HepG2 (cell line): ENCODE results near the gene EGFLAM. TPM values are rescaled to one million over a fixed set of nuclear protein-coding genes. Genes with fewer than 3 reads are reported as not detected.
A peak's percentile ranks its signal among the peaks of the same experiment; 100 is the strongest.

ENCODE experiments used
- ATAC-seq: fragments of 200-7000 bp; cut with Tn5 transposase; 3 replicates; pipeline ENCODE4 v1.9.1; 2020; ENCODE audit warnings: mild to moderate bottlenecking, moderate library complexity
- BruUV-seq: library from RNA; stranded (reverse); fragments of 400-500 nt; replicated peaks from 2 replicates; lab custom pipeline; 2021; lab: Mats Ljungman, UMichigan
- CTCF ChIA-PET: fragments of 300-600 bp; formaldehyde crosslinking; extraction: SDS; loops from one replicate; lab custom pipeline; 2021; ENCODE audit warnings: low total read pairs, inconsistent platforms, low intra/inter-chr PET ratio; lab: Yijun Ruan, JAX
- POLR2A ChIA-PET: fragments of 350-600 bp; sonication (Branson Sonifier 250); formaldehyde crosslinking; loops from one replicate; lab custom pipeline; 2020; ENCODE audit warnings: antibody characterized with exemption, inconsistent platforms; lab: Yijun Ruan, JAX
- DNase-seq: peaks from one replicate; pipeline ENCODE4 v3.0.0-alpha.2; 2015; ENCODE audit warnings: low spot score
- FAIRE-seq: peaks from 3 replicates; lab custom pipeline; 2011; peaks lifted over from hg19 to GRCh38; lab: Jason Lieb, UNC
- H2AFZ ChIP-seq: one replicate; pipeline ENCODE4 v1.6.1; 2011; ENCODE audit warnings: low read length, inconsistent platforms
- H3K27ac ChIP-seq: fragments of 300-600 bp; 3 replicates; pipeline ENCODE4 v1.8.0; 2011; ENCODE audit warnings: mixed run types, mild to moderate bottlenecking, mixed read lengths, low read length, inconsistent platforms; ENCODE audit not compliant: insufficient read depth; ENCODE audit errors: extremely low read length
- H3K27me3 ChIP-seq, 2 experiments: fragments of 200-600 bp in 1 of 2; 2 replicates in 1 of 2; 3 replicates in 1 of 2; pipeline versions ENCODE4 v1.6.0 to v1.8.0; 2011; ENCODE audit warnings: low read length in 2 of 2, mild to moderate bottlenecking in 2 of 2, moderate library complexity in 2 of 2, inconsistent platforms in 1 of 2; ENCODE audit not compliant: insufficient read depth in 2 of 2, control insufficient read depth in 1 of 2
- H3K36me3 ChIP-seq, 2 experiments: fragments of 200-600 bp in 1 of 2; replicated peaks in 1 of 2; 2 replicates in 1 of 2; 3 replicates in 1 of 2; pipeline versions ENCODE4 v1.5.1 to v1.8.0; 2011; ENCODE audit warnings: low read length in 2 of 2, inconsistent platforms in 1 of 2; ENCODE audit not compliant: insufficient read depth in 2 of 2, control insufficient read depth in 1 of 2
- H3K4me1 ChIP-seq: 2 replicates; pipeline ENCODE4 v1.5.1; 2012; ENCODE audit warnings: low read length, inconsistent platforms; ENCODE audit not compliant: insufficient read depth
- H3K4me2 ChIP-seq: 2 replicates; pipeline ENCODE4 v1.6.0; 2011; ENCODE audit warnings: low read depth, low read length, inconsistent platforms
- H3K4me3 ChIP-seq, 3 experiments: fragments of 200-600 bp in 1 of 3; sonication (generic), shearing (Covaris generic) in 1 of 3; replicated peaks in 1 of 3; 2 replicates each; pipeline ENCODE4 v1.5.1; 2011 to 2016; ENCODE audit warnings: low read length in 3 of 3, inconsistent platforms in 2 of 3, low read depth in 2 of 3, mild to moderate bottlenecking in 2 of 3, control low read depth in 1 of 3, mixed read lengths in 1 of 3; ENCODE audit not compliant: insufficient read depth in 1 of 3
- H3K79me2 ChIP-seq: one replicate; pipeline ENCODE4 v1.6.1; 2011; ENCODE audit warnings: low read length, inconsistent platforms; ENCODE audit not compliant: insufficient read depth
- H3K9ac ChIP-seq: 2 replicates; pipeline ENCODE4 v1.6.0; 2011; ENCODE audit warnings: mild to moderate bottlenecking, low read depth, low read length, inconsistent platforms; ENCODE audit not compliant: insufficient read depth
- H3K9me3 ChIP-seq: 2 replicates; pipeline ENCODE4 v1.5.1; 2012; ENCODE audit warnings: mild to moderate bottlenecking, low read length
- H4K20me1 ChIP-seq: 2 replicates; pipeline ENCODE4 v1.6.0; 2011; ENCODE audit warnings: inconsistent platforms, mild to moderate bottlenecking, low read length, moderate library complexity; ENCODE audit not compliant: insufficient read depth
- GABPB1 ChIP-seq: IDR thresholded peaks from 2 replicates; pipeline ENCODE4 v1.6.1; 2016; ENCODE audit warnings: mild to moderate bottlenecking, missing genetic modification reagents, moderate library complexity, missing compliant biosample characterization
- HOXA3 ChIP-seq: sonication (generic); formaldehyde crosslinking; IDR thresholded peaks from 2 replicates; pipeline ENCODE4 v1.5.0; 2020; ENCODE audit warnings: missing genetic modification reagents
- HOXA5 ChIP-seq: sonication (generic); formaldehyde crosslinking; IDR thresholded peaks from 2 replicates; pipeline ENCODE4 v1.4.0; 2020; ENCODE audit warnings: missing genetic modification reagents
- MAF1 ChIP-seq: sonication (generic); formaldehyde crosslinking; IDR thresholded peaks from 2 replicates; pipeline ENCODE4 v1.5.0; 2020; ENCODE audit warnings: missing genetic modification reagents, borderline replicate concordance
- MEF2D ChIP-seq: sonication (generic); formaldehyde crosslinking; IDR thresholded peaks from 2 replicates; pipeline ENCODE4 v1.5.1; 2020; ENCODE audit warnings: mild to moderate bottlenecking, missing genetic modification reagents
- TP53 ChIP-seq: sonication (generic); formaldehyde crosslinking; conservative IDR thresholded peaks from 2 replicates; pipeline ENCODE4 v1.4.0; 2020; ENCODE audit warnings: missing genetic modification reagents
- ZNF101 ChIP-seq: sonication (generic); formaldehyde crosslinking; IDR thresholded peaks from 2 replicates; pipeline ENCODE4 v1.4.0; 2020; ENCODE audit warnings: mild to moderate bottlenecking, low read depth, missing genetic modification reagents, borderline replicate concordance
- ZNF234 ChIP-seq: sonication (generic); formaldehyde crosslinking; conservative IDR thresholded peaks from 2 replicates; pipeline ENCODE4 v1.5.1; 2020; ENCODE audit warnings: mild to moderate bottlenecking, missing genetic modification reagents
- ZNF430 ChIP-seq: sonication (generic); formaldehyde crosslinking; IDR thresholded peaks from 2 replicates; pipeline ENCODE4 v1.9.0; 2021; ENCODE audit warnings: mild to moderate bottlenecking, missing genetic modification reagents
- ZNF83 ChIP-seq: sonication (generic); formaldehyde crosslinking; IDR thresholded peaks from 2 replicates; pipeline ENCODE4 v1.4.0; 2020; ENCODE audit warnings: missing genetic modification reagents, mild to moderate bottlenecking, borderline replicate concordance
- WGBS: methylation state at CpG from one replicate; pipeline ENCODE4 v1.1.6; 2017; ENCODE audit warnings: low lambda C conversion rate; 5-methylcytosine and 5-hydroxymethylcytosine counted together
- in situ Hi-C: cut with HindIII; loops from 2 replicates; pipeline ENCODE4 v1.10.0; 2017; ENCODE audit warnings: low pct_unique_long_range_greater_than_20kb; ENCODE audit not compliant: extremely low pct_ligation_motif_present
- intact Hi-C: fragments of 100-400 bp; cut with micrococcal nuclease; formaldehyde crosslinking; loops from one replicate; pipeline ENCODE4 v1.10.0; 2022; ENCODE audit not compliant: unreplicated experiment
- polyA plus RNA-seq, 8 experiments: library from polyadenylated mRNA; depleted of rRNA in 3 of 8; stranded (reverse) in 7 of 8; unstranded in 1 of 8; fragments of >200 nt; fragmentation: Illumina TruSeq in 4 of 8; extraction: Trizol in 4 of 8; gene quantifications; 2 replicates each; pipeline versions ENCODE4 v1.2.1 to v1.2.3, GENCODE V29; 2011 to 2016; ENCODE audit warnings: low read depth in 4 of 8, missing spikeins in 1 of 8, mixed read lengths in 1 of 8; ENCODE audit not compliant: insufficient read depth in 1 of 8
- total RNA-seq, 5 experiments: library from RNA; depleted of rRNA; stranded (reverse); fragments of >200 nt; fragmentation: Illumina TruSeq; extraction: Trizol; gene quantifications; 2 replicates each; pipeline ENCODE4 v1.2.3, GENCODE V29; 2016; ENCODE audit warnings: low read depth in 1 of 5
- TF ChIP-seq, protein P1 (sequence below): sonication (generic); formaldehyde crosslinking; IDR thresholded peaks from 2 replicates; pipeline ENCODE4 v1.9.0; 2021; ENCODE audit warnings: missing genetic modification reagents, borderline replicate concordance

The EGFLAM gene
- total and polyA plus RNA-seq, 2 of the 13 experiments (the other 11 are each of a cell fraction or from before 2014, with no cell fraction given): not detected

DNA sequence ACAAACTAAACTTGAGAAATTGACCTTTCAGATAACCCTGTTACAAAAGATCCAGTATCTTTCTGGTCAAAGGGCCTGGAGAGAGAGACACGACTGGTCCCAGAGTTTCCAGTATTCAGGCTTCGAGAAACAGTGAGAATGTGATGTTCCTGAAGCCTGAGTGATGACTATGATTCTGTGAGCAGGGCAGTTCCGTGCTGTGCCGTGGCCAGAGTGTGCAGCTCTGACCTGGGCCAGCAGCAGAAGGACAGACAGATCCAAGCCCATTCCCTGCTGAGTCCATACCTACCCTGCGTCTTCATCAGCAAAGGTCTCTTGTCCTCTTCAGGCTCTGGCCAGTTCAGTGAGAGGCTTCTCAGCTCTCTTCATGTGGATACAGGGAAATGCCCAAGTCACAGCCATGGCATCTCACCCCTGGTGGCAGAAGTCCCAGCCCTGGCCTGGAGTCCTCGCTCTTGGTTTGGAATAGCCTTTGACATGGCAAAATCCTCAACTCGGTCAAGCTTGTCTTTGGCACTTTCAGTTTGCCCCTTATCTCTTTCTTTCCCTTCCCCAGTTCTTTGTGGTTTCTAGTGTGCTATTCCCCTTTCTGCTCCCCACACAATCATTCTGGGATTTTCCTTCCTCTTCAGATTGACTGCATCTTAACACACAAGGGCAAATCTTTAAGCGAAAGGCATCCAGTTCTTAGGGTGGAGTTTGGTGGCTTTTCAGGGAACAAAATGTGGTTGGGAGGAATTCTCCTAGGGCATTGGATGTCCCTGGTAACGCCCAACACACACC lies 190.4 kb downstream of the EGFLAM start:
- in situ Hi-C loops: loop anchor here (10.0 kb wide), 1 partner anchor 106 kb away; the partner anchor contains the start of gene LIFR

More for the DNA sequence above, 190.4 kb downstream of the EGFLAM start:
- Histone ChIP-seq H3K79me2 (no peaks in the 10 kb centered on the region), H3K4me2 (no peak overlapping the region), H3K9me3 (no peaks in the 10 kb centered on the region), H3K27me3 (peaks cover 3 to 26% of the 10 kb centered on the region in 2 experiments; a peak in 3 of 5 replicates), H3K9ac (no peak overlapping the region), H2AFZ (no peak overlapping the region), H3K27ac (no peak overlapping the region), H4K20me1 (no peaks in the 10 kb centered on the region), H3K4me1 (no peaks in the 10 kb centered on the region), H3K36me3 (no peaks in the 10 kb centered on the region), H3K4me3 (no peak overlapping the region)
- TF ChIP-seq HOXA5: no peak
- TF ChIP-seq MAF1 (CRISPR knock-in tag): no peak
- TF ChIP-seq ZNF101: no peak
- TF ChIP-seq, protein P1, sequence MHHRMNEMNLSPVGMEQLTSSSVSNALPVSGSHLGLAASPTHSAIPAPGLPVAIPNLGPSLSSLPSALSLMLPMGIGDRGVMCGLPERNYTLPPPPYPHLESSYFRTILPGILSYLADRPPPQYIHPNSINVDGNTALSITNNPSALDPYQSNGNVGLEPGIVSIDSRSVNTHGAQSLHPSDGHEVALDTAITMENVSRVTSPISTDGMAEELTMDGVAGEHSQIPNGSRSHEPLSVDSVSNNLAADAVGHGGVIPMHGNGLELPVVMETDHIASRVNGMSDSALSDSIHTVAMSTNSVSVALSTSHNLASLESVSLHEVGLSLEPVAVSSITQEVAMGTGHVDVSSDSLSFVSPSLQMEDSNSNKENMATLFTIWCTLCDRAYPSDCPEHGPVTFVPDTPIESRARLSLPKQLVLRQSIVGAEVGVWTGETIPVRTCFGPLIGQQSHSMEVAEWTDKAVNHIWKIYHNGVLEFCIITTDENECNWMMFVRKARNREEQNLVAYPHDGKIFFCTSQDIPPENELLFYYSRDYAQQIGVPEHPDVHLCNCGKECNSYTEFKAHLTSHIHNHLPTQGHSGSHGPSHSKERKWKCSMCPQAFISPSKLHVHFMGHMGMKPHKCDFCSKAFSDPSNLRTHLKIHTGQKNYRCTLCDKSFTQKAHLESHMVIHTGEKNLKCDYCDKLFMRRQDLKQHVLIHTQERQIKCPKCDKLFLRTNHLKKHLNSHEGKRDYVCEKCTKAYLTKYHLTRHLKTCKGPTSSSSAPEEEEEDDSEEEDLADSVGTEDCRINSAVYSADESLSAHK (CRISPR knock-in tag): no peak
- TF ChIP-seq GABPB1 (CRISPR knock-in tag): no peak
- no peak for TF ChIP-seq MEF2D (CRISPR knock-in tag)
- no peak for TF ChIP-seq TP53 (CRISPR knock-in tag)
- no peak for TF ChIP-seq ZNF83
- no peak for TF ChIP-seq ZNF234 (CRISPR knock-in tag)
- TF ChIP-seq ZNF430: no peak
- TF ChIP-seq HOXA3: no peak
- ATAC-seq (peak; percentile 46; the same call in 2 of the 3 replicates), DNase-seq (no peak), FAIRE-seq (no peak)
- intact Hi-C loops: no loop called here
- POLR2A ChIA-PET: no interaction called here
- CTCF ChIA-PET: no interaction called here
- WGBS: 35% methylated on average over 8 of the region's 9 CpGs
- no TSS peak for BruUV-seq
